ENCODE data around the gene SLC6A3.
"Not testable (repeated sequence)": the region's sequence is repeated elsewhere in the genome, so short reads cannot be mapped to it uniquely, and the experiment has no call there.

SLC6A3 gene

DNA sequence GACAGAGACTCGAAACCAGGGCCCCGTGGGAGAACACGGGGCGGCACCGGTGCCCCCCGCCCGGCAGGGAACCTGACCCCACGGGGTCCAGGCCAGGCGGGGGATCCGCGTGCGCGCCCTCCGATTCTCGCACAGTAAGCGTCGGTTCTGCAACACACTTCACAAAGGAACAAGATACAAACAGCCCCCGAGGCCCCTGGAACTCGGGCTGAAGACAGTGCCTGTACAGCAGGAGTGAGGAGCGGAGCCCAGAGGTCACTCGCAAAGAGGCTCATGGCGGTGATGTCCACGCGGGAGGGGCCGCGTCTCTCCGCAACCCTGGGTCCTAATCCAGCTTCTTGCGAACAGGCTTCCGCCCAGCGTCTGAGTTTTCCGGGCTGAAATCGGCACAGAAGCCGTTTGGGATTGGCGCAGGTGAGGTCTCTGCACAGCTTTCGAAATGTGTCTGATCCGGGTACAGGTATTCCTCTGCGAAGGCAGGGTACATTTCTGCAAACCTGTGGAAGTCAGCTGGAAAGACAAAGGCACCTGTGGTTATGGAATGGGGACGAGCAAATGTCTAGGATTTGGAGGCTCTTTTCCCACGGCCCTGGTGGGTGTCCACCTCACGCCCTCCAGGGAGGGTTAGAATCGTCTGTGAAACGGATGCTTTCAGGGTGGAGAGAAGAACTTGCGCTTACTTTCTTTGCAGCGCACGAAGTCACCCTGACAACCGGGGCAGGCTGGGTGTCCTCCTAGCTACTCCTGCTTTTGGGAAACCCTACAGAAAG, 18.3 kb upstream of the SLC6A3 start:
- no peak for DNase-seq

- no peak for DNase-seq
Measured at GRCh38 chr5:1462358-1462757, 17.1 kb upstream of the SLC6A3 start.

GRCh38 chr5:1461396-1461795, 16.2 kb upstream of the SLC6A3 start:
- no peak for DNase-seq

DNA sequence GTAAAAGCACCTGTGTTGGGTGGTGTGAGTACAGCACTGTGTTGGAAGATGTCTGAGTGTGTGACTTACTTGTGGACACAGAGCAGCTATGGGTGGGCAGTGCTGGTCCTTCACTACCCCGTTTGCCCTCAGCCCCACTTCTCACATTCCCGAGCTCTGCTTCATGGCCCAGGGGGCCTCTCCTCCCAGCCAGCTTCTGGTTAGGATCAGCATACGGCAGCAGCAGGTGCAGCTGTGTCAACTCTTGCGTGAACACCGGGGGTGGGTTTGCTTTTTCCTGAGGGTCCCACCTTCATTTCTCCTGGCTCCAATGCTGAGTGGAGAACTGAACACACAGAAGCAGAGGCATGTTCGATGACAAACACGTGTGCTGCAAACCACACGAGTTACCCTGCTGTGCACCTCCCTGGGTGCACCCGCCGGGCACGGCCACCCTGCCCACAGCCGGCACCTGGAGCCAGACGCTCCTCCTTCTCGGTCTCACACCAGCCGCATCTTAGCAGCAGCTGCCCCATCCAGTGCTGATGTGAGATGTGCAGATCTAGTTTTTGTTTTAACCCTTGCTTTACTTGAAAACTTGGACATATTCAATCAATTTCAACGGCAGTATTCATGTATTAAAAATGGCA, 14.9 kb upstream of the SLC6A3 start:
- DNase-seq, result no peak

- not testable (repeated sequence) for DNase-seq
Measured at GRCh38 chr5:1459435-1459834, 14.2 kb upstream of the SLC6A3 start.

DNA sequence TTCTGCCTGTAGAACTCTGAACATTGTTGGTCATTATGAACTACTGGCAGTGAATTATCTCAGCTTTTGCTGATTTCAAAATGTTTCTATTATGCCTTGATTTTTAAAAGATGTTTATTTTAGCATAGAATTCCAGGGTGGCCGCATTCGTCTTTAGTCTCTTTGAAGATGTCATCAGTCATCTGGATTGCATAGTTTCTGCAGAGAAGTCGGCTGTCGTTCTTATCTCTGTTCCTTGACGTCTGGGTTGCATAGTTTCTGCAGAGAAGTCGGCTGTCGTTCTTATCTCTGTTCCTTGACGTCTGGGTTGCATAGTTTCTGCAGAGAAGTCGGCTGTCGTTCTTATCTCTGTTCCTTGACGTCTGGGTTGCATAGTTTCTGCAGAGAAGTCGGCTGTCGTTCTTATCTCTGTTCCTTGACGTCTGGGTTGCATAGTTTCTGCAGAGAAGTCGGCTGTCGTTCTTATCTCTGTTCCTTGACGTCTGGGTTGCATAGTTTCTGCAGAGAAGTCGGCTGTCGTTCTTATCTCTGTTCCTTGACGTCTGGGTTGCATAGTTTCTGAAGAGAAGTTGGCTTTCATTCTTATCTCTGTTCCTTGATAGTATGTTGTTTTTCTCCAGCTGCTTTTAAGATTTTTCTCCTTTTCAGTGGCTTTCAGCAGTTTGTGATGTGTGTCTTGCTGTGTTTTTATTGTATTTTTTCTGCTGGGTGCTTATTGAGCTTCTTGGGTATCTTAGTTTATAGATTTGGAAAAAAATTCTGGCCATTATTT, 11.1 kb upstream of the SLC6A3 start:
- DNase-seq, result not testable (repeated sequence)

DNA sequence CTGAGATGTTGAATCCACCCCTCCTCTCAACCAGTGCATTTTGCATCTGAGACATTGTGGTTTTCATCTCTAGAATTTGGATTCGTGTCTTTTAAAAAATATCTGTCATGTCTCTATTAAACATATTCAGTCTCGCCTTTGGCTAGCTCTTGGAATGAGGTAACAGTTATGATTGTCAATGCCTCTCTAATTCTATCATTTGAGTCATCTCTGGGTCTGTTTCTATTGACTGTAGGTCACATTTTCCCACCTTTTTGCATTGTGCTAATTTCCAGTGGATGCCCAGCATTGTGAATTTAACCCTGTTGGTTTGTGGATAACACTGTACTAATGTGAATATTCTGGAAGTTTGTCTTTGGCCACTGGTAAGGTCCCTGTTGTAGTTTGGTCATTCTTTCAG, 8.4 kb upstream of the SLC6A3 start:
- DNase-seq, result no peak

DNA sequence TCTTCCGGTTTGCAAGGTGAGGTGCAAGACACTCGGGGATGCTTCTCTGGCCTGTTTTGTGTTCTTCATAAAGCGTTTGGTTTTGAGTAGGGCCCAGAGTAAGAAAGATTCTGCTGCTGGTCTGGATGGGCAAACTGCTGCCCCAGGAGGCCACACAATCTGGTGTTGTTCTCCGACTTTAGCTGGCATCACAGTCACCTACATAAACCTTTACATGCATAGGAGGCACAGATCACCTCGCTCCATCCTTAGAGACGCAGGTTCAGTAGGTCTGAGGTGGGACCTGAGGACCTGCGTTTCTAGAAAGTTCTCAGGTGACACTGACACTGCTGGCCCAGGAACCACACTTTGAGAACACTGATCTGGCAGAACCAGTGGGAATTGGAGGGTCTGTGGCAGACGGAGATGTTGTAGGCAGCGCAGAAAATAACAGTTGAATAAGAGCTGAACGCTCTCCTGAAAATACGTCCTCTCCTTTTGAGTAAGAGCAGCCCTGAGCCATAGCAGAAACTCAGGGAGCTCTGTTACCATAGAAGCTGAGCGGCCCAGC, 3.9 kb upstream of the SLC6A3 start:
- DNase-seq, result no peak

DNA sequence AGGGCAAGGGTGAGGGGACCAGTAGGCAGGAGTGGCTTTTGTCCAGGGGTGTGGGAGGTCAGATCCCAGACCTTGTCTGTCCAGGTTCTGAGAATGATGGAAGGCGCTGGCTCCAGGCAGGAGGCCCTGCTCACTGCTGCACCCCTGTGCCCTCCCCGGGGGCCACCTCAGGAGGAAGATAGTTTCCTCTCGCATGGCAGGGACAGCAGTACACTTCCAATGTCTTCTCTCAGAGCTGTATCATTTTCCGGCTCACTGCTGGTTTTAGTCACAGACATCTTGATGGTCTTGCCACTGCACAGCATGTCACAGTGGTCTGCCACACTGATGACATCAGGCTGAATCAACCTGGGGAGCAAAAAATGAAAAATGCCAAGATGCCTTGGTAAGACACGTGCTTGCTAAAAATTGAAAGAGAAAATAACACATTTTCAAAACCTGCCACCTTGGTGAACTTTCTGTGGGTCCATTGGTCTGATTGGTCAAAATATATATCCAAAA, 3.3 kb upstream of the SLC6A3 start:
- no peak for DNase-seq

DNA sequence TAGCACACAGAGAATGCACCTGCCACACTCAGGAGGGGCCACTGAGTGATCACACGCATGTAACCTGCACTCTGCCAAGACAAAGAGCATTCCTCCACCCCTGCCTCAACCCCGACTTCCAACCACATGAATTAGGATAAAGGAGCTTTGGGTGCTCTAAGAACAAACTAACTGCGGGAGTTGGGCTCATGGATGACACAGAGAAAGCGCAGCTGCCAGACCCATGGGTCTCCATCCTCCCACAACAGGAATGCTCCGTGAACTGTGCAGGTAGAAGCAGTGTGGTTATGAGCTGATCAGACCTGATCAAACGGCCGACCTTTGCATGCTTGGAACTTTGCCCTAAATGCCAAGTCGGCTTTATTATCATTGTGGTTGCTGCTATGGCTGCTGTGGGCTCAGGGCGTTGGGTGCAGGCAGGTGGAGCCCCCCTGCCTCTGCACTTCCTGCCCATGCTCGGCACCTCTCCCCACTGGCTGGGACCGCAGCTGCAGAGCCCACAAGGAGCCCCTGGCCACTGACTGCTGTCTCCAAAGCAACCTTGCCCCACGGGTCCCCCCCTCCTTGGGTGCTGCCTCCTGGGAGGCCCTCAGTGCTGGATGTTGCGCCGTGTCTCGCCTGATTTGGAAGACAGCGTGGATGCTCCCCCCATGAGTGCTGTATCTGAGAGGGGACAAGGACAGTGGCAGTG, 2.6 kb upstream of the SLC6A3 start:
- DNase-seq, result no peak

GRCh38 chr5:1446602-1447343, 1.5 kb upstream of the SLC6A3 start:
- no peak for DNase-seq

GRCh38 chr5:1445689-1446601, 705 bp upstream of the SLC6A3 start:
- no peak for DNase-seq

DNA sequence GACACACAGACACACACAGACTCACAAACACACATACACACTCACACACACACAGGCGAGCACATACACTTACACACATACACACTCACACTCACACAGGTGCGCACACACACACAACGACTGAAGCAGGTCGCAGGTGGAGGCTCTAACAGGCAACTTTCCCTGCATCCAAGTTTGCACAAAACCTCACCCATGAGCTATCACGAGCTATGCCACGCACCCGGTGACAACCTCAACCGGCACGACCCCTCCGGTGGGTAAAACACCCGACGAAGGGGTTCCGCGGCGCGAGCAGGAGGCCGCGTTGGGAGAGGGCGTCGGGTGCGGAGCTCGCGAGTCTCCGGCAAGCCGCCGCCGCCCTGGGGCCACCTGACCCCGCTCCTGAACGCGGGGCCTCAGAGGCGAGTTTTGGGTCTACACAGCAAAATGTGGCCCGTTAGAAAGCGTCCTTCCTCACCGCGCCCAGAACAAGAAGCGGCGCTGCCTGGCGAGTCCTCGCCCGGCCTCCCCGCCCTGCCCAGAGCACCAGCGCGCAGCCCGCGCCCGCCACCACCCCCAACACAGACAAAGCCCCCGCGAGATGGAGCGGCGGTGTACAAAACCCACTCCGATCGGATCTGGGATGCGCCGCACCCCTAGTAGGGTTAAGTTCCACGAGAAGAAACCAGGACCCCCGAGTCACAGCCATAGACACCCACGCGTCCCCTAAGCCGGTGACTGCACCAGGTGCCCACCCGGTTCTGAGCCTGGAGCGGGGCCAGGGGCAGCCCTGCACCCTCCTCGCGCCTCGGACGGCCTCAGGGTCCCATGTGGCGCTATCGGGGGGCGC, 665 bp downstream of the SLC6A3 start:
- DNase-seq, result no peak

GRCh38 chr5:1443991-1444360, 1.3 kb downstream of the SLC6A3 start:
- no peak for DNase-seq

- DNase-seq, result no peak
Measured at GRCh38 chr5:1443171-1443570, 2.1 kb downstream of the SLC6A3 start.

- no peak for DNase-seq
Measured at GRCh38 chr5:1442222-1443145, 2.8 kb downstream of the SLC6A3 start.

GRCh38 chr5:1441166-1441865, 3.9 kb downstream of the SLC6A3 start:
- DNase-seq, result no peak

DNA sequence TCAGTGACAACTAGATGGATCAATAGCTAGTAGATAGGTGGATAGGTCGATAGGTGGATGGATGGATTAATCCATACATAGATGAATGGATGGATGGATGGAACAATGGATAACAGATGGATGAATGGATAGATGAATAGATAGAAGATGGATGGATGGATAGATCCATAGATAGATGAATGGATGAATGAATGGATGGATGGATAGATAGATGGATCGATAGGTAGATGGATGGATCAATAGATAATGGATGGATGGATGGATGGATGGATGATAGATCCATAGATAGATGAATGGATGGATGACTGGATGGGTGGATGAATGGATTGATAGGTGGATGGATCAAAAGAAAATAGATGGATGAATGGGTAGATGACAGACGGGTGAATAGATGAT, 5.1 kb downstream of the SLC6A3 start:
- DNase-seq, result no peak

All from fibroblast of skin of back (primary cell).